H1 (cell line): ENCODE results near the gene MAST2. TPM values are rescaled to one million over a fixed set of nuclear protein-coding genes. Genes with fewer than 3 reads are reported as not detected.

ENCODE experiments used
- CHD2 ChIP-seq: IDR thresholded peaks from 2 replicates; pipeline ENCODE4 v1.6.1; 2012; ENCODE audit warnings: low read length, improper control_type of control experiment
- SIX5 ChIP-seq: IDR thresholded peaks from 2 replicates; pipeline ENCODE4 v1.6.1; 2011; ENCODE audit warnings: mild to moderate bottlenecking, low read depth, low read length
- polyA plus RNA-seq, 7 experiments: library from polyadenylated mRNA; depleted of rRNA in 3 of 7; stranded (reverse) in 5 of 7; unstranded in 2 of 7; fragments of >200 nt in 5 of 7; fragments of 200-250 nt in 2 of 7; gene quantifications; 1 replicate in 5 of 7; 2 replicates in 1 of 7; 4 replicates in 1 of 7; pipeline versions ENCODE4 v1.2.1 to v1.2.3, GENCODE V29; 2011 to 2013; ENCODE audit warnings: missing spikeins in 2 of 7, mixed read lengths in 2 of 7
- total RNA-seq: library from RNA; stranded (reverse); fragmentation: NEBNext Ultra II Directional; extraction: Animal tissue kit (Norgen Biotek cat#: 25700); gene quantifications from 2 replicates; pipeline ENCODE4 v1.2.1, GENCODE V29; 2021

MAST2 gene
- total and polyA plus RNA-seq, 2 of the 8 experiments (the other 6 are each of a cell fraction or from before 2014, with no cell fraction given): 20.5 to 35.4 TPM

GRCh38 chr1:45802343-45803298 lies 791 bp upstream of the MAST2 start (continued):
- TF ChIP-seq SIX5 (no peak), CHD2 (no peak)
